Vagina (tissue), 2 donors: Measurements from ENCODE around the gene STAB2.

Source experiments
- CTCF ChIP-seq, 3 experiments: fragments of 450-650 bp in 2 of 3; fragments of 200-600 bp in 1 of 3; sonication (generic) in 1 of 3; IDR thresholded peaks; one replicate each; pipeline ENCODE4 v1.5.1; 2017 to 2019; ENCODE audit warnings: antibody characterized with exemption in 3 of 3, mild to moderate bottlenecking in 2 of 3, moderate library complexity in 2 of 3
- POLR2AphosphoS5 ChIP-seq, 2 donors: sonication (generic); formaldehyde crosslinking; IDR thresholded peaks; one replicate each; pipeline ENCODE4 v1.9.0; 2017; ENCODE audit warnings: antibody characterized with exemption in 2 of 2, mild to moderate bottlenecking in 2 of 2, low read depth in 1 of 2; ENCODE audit not compliant: insufficient read depth in 1 of 2

DNA sequence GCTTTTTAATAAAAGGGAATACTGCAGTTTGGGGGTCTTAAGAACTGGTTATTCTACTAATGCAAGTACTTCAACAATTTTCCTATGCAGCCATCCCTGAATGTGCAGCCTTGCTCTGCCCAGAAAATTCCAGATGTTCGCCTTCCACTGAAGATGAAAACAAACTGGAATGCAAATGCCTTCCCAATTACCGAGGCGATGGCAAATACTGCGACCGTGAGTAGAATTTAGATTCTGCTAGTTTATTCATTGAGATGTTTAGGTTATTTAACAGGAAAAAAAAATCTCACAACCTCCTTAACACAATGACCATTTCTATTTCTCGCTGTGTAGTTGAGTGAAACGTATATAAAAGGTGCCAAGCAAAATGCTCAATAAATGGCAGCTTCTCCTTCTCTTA lies 49.9 kb downstream of the STAB2 start:
- no peak for TF ChIP-seq CTCF (IDR thresholded peaks at IDR 0.05)
- no peak for TF ChIP-seq POLR2AphosphoS5 (IDR thresholded peaks at IDR 0.05; ENCODE audit: insufficient read depth in 1 of 2, low read depth in 1 of 2)
